Measurements from ENCODE around the gene KL.

The KL gene

DNA sequence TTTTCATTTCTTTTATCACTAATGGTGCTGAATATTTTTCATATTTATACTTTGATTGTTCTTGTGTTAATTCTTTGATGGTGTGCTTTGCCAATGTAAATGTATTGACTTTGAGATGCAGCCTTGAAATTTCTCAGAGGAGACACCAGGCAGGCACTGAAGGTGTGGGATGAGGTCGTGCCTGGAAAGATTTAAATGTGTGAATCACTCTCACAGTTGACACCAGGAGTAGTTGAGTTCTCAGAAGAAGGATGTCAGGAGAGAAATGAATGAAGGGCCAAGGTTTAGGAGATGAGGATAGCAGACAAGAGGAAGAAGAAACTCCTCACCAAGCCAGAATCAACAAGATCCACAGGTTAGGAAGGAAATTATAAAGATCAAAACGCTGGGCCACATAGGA is 10.1 kb upstream of the KL start:
- no peak for DNase-seq

DNA sequence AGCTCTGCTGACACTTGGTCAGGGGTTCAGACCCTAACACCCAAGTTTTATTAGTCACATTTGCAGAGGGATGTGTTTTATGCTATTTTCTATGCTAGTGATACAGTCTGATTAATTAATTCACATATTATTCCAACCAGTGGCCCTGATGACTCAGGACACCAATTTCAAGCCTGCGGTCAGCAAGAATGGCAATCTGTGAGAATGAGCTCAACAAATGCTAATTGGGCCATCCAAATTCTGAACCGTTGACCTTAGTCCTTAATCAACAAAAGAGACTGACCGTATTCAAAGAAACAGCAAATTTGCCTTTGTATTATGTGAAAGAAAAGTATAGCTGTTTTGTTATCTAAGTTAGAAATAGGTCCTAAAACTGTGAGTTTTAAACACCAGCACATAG is 9.6 kb upstream of the KL start:
- DNase-seq, result no peak

DNA sequence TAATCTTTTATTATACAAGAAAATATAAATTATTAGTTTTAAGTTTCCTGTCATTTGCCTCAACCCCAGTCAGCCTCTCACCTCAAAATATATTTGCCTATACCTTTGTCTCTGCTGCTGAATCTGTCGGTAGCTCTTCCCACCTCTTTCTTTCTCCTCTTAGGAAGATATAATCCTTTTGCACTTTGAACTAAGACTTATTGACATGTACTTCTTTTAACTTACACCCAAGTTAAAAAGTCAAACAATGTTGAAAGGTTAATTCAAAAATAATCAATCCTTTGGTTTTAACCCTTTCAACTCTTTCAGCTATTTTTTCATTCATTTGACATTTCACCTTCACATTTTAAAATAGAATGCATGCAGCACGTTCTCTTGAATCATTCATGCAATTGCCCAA is 9.0 kb upstream of the KL start:
- no peak for DNase-seq

DNA sequence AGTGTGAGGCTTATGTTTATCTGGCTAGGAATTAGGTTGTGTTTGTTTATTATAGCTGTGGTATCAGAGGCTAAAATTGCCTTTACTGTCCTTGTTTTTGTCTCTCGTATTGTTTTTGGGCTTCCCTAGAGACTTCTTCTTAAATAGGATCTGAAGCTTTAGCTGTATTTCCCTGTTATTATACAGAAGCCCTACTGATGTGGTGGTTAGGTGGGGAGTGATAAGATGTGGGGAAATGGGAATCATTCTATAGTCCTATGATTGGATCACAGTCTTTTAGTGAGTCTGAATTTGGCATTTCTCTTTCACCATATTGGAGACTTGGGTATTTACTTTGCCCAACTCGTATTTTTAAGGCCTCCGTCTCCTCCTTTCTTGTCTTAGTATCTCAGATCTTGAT is 8.3 kb upstream of the KL start:
- DNase-seq, result no peak

DNA sequence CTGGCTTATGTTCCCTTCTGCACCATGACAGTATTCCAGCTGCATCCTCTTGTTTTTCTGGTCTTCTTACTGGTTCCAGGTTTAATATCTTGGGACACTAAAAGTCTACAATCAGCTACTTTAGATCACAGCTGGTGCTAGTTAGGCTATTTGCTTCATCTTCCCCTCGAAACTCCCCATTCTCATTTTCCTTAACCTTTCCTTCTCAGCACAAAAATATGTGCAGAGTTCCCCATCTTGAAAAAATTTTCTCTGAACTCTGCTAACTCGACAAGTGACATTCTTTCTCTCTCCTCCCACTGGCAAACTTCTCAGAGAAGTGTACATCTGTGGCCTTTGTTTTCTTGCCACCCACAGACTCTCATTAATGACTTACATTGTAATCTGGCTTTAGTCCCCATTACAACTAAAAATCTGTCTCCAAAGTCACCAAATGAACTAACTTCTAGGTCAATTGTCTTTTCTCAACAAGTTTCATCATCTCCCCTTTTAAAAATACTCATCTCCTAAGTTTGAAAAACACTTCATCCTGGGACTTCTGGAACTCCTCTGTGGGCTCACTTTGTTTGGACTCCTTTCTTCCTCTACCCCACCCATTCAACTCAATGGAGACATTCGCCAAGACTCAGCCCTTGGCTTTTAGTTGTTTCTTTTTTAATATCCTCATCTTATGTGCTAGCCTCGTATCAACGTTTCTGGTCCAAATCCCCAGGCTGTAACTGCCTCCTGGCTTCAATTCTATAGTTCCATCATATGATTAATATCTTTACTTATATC is 7.1 kb upstream of the KL start:
- DNase-seq, result no peak

DNA sequence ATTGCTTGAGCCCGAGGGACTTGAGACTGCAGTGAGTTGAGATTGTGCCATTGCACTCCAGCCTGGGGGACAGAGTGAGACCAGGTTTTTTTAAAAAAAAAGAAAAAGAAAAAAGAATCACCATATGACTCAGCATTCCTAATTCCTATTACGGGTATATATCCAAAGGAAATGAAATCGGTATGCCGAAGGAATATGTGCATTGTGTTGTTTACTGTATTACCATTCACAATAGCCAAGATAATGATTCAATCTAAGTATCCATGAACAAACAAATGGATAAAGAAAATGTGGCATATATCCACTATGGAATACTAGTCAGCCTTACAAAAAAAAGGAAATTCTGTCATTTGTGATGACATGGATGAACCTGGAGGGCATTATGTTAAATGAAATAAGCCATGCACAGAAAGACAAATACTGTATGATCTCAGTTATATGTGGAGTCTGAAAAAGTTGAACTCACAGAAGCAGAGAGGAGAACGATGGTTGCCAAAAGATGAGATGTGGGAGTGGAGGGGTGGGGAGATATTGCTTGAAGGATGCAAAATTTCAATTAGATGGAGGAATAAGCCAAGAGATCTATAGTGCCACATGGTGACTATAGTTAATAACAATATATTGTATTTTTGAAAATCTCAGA is 4.3 kb upstream of the KL start:
- no peak for DNase-seq

DNA sequence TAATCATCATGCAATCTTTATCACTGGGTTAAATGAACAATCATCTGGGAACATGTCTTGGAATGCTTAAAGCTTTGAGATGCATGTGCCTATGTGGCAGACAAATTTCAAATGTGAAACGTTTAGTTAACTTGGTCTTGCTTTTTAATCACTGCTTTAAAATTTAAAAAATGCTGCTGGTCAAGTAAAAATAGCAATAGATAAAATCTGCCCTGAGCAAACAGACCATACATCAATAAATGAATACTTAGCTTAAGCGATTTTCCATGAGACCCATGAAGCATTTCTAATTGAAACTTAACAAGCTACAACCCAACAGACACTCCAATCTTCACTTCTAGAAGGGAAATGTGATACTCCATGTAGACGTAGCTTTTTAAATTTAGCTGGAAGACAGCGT is 1.9 kb upstream of the KL start:
- no peak for DNase-seq

DNA sequence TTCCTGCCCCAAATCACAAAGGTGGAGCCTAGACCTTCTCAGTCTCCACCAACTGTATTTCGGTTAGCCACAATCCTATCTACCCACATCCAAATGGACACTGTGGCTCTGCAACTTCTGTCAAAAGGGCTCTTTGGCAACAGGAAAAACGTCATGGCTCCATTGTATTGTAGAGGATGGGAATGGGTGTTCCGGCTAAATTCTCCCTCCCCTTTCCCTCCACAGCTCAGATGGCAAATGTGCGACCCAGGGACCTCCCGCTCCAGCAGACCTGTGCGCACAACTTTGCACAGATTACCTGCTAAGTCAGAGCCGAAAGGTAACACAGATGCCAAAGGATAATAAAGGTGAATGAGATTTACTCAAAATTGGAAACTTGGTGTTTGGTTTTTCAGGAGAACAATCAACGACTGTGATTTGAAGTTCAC is 968 bp upstream of the KL start:
- DNase-seq, result no peak

DNA sequence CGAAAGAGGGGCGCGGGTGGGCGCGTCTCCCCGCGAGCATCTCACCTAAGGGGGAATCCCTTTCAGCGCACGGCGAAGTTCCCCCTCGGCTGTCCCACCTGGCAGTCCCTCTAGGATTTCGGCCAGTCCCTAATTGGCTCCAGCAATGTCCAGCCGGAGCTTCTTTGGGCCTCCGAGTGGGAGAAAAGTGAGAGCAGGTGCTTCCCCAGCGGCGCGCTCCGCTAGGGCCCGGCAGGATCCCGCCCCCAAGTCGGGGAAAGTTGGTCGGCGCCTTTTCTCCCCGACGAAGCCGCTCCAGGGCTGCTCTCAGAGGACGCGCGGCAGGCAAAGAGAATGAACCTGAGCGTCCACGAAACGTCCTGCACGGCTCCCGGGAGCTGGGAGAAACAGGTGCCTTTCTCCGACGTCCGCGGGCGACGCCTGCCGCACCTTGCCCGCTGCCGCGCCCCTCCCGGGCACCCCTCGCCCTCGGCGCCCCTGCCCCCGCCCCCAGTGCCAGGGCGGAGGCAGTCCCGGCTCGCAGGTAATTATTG is 366 bp upstream of the KL start:
- no peak for DNase-seq

DNA sequence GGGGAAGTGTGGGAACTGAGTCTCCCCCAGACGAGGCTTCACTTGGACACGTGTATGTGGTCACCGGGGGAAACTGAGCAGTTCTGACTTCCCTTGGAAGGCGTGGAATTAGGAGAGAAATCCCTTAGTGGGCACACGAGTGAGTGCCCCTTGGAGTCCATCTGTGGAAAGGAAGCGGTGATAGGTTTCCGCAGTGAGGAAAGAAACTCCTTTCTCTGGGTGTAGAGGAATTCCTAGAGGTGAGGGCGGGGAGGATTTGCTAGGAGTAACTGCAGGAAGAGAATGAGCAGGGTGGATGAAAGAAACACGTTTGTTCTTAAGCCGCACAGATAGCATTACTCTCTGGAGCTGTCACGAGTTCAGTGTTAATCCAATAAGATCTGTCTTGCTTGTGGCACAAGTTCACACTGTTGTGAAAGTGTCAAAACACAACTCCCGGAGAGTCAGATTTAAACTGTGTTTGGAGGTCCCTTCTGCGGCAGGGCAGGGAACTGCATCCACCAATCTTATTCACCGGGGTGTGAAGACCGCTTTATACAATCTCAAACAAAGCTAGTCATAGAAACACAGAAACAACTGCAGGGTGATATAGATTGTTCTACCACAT is 1.2 kb downstream of the KL start:
- no peak for DNase-seq

DNA sequence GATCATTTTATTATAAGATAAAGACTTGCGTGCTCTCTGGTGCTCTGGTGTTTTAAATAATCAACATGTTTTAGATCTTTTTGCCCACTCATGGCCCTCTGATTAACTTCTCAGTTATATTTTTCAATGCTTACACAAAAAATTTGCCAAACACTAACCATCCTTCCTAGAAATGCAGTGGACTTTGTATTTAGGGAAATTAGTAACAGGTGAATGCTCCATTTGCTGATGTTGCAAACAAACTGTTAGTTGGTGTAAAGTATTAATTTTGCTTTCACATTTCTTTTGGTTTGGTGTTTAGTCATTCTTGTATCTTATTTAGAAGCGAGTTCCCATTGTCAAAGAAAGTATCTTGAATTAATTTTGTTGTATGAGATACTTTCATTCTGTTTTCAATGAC is 2.7 kb downstream of the KL start:
- DNase-seq, result no peak

DNA sequence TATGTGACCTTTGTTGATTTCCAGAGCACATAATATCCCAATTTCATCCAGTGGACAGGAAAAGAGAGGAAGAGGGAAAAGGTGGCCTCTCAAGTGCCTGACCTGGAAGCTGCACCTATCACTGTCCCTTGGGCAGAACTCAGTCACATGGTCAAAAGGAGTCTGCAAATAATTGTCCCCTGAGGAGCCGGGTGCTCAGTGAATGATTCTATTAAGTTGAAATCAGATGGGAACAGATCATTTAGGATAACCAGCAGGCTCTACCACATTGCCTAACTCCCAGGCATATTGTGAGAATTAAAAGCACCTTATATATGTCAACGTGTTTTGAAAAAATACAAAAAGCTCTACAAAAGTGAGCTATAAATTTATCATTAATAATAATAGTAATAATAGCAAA is 6.8 kb downstream of the KL start:
- DNase-seq, result no peak

DNA sequence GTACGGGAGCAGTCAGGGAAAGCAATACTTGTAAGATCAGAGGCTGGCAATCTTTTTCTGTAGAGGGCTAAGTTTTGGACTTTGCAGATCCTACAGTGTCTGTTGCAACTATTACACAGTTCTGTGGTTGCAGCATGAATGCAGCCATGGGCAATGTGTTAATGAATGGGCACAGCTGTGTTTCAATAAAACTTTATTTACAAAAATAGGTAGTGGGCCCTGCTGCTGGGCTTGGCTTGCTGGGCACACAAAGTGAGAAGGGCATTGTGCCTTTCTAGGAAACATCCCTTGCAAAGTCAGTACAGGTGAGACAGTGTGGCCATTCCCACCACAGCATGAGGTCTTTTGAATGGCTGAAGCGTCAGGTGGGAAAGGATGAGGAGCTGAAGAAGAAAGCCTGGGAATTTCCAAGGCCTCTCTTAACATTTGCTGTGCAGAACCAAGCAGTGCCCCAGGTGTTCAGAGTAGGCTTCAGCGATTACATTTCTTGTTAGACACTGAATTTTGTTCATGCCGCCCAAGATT is 9.1 kb downstream of the KL start:
- DNase-seq, result no peak

DNA sequence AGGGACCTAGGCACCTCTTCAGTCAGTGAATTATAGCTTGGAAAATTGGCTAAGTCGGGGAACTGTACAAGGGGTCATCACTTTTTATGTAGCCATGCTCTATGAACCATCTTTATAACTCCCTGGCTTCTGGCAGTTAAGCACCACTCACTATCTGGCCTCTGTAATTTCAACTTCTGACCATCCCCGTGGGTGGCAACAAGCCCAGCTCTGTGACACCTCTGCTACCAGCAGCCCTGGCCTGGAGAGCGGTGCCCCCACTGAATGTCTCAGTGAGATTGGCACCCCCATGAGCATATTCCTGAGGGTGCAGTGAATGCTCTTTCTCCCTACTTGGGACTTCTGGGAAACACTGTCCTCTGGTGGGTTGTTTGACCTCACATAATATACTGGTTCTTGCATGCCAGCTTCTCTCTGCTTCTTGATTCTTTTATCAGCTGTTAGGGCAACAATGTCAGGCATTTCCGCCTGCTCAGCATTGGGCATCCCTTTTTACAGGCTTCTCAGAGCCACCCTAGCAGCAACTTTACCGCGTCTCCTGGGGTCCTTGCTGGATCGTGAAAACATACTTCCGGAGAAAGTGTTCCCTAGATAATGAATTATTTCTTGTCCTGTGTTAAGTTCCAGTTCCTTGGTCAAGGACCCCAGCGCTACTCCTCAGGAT is 10.4 kb downstream of the KL start:
- DNase-seq, result no peak

DNA sequence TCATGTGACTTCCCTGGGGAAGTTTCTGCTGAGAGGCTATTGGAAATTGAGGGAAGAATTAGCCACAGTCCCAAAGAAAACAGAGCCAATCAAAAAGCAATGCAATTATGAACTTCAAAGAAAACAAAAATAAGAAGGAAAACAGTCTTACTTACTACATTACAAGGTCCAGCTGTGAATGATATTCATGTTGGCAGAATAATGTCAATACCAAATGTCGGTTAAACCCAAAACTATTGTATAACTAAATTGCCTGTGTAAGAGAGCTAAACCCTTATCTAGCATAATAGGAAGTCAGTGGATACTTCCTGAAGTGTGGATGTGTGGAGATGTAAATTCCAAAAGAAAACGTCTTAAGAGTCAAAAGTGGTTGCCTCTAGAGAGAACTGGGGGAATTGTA is 12.4 kb downstream of the KL start:
- no peak for DNase-seq

DNA sequence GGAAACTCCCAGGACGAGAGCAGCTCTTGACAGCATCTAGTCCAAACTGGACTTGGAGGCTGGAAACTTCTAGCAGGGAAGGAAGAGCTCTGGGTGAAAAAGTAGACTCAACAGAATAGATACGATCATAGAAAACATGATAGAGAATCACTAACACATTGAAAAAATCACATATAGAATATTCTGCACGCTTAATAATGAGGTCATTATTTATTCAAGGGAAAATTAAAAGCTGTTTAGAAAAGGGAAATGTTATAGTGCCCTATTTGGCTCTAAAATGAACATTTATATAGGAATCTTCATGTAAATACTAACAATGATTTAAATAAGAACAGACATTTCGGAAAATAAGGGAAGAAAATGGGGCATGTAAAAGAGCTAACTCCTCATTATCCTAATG is 15.1 kb downstream of the KL start:
- DNase-seq, result no peak

DNA sequence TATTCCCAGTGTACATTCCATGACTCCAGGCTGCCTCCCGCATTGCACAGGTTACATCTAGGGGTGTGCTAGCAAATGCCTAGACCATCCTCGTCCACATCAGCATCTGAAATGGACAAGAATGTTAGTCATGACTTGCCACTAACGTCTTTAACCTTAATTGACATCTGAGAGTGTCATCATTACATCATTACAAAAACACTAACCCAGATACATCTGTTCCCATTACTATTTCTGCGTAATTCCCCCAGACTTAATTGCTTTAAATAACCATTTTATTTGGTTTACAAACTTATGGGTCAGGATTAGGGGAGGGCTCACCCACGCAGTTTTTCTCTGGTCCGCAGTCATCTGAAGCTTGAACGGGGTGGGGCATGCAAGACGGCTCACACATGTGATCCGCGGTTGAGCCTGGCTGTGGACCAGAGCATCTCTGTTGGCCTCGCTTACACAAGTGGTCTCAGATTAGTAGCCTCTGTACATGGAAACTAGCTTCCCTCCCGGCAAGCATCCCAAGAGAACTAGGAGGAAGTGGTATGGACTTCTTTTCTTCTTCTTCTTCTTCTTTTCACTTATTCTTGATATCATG is 15.9 kb downstream of the KL start:
- no peak for DNase-seq

DNA sequence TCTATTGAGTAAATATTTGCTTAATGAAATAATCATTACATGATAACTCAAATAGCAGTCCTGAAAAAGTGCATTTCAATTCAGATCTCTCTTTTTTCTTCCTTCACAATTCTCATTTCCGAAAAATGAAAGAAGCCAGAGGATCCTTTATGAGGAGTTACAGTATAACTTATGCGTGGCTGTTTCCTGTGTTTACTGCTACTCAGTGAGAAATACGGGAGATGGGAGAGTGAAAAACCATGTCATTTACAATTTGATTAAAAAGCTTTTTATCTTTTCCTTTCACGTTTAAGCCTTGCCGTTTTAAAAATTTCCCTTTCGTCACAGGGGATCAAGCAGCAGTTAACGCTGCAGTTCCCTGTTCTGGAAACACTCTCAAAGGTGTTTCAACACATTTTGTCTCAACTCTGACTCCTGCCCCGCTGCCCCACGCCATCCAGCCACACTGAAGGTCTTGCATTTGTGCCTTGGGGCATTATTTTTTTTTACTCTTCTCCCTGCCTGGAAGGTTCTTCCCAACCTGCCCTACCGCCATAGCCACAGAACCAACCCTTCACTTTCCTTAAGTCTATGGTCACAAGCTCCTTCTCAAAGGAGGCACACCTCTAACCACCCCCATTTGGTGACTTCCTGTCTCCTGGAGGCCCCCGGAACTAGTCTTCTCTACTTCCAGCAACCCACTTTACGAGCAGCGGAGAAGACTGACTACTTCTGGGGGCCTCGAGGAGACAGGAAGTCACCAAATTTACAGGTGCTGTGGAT is 17.0 kb downstream of the KL start:
- DNase-seq, result no peak

DNA sequence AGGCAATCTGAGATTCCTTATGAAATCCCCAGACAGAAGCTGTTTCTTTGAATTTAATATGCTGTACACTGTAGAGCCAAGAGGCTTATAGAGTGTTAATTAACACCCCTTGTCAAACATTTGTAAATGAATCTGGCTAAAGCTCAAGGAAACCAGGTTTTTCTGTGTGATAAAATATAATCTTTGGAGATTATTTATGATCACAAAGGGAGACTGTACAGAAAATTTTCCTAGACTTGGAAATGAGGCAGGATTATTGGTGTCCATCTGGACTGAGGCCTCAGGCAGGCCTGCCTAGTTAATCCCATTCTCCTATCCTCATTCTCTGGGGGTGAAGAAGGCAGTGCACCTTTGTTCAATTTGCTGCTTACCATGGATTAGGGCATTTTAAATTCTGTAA is 17.8 kb downstream of the KL start:
- no peak for DNase-seq

DNA sequence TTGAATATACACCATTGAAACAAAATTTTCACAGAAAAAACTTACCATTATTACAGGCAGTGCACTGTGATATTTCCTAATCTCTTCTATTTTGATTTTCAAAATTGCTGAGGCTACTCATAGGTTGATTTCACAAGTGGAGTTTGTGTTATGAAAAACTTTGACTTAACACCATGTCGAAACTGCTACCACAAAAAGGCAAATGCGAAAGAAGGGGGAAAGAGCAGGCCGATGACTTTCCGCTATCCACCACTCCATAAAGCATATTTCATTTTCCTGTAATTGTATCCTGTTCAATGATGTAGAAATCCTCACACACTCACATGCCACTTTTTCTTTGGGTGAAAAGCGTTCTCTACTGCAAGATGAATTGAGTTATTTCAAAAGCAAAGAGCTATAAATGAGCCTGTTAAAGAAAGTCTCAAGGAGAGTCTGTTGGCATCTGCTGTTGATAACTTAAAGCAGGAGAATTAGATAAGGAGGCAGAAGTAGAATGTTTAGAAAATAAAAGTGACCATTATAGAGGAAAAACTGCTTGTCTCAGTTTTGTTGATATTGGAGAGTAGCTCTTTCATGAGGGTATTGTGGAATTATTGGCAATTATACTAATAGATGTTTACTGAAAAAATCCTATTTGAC is 18.8 kb downstream of the KL start:
- DNase-seq, result no peak

DNA sequence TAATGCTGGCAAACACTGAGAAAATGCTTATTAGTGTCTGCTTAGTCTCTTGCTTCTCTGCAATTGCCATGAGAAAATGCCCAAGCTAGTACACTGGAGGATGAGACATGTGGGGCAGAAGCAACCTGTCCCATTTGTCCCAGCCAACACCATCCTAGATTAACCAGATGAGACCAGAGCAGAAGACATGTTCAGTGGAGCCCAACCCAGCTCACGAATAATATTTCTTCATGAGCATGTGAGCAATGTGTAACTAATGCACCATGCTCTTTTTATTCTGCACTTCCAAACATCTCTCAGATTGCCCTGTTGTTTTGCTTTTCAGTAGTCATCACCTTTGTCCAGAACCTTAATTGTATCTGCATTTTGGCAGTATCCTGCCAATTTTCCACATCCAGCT is 21.4 kb downstream of the KL start:
- DNase-seq, result no peak

DNA sequence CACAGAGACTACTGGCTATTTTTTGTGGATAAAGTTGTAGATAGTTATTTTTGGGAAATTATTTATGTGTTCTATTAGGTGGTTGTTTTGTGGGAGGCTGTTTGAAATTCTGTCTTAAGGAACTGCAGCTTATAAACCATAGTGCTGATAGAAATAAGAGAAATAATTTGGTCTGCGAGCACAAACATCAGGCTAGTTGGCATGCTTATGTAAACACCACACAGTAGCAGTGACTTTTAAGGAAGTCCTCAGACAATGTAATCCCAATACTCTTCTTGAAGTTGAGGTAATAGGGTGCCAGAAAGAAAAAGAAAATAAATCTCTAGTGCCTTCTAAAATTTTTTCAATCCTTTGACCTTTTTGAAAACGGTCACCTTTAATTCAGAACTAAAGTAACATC is 23.9 kb downstream of the KL start:
- no peak for DNase-seq
